ENCODE results near the gene ITFG2.

DNA sequence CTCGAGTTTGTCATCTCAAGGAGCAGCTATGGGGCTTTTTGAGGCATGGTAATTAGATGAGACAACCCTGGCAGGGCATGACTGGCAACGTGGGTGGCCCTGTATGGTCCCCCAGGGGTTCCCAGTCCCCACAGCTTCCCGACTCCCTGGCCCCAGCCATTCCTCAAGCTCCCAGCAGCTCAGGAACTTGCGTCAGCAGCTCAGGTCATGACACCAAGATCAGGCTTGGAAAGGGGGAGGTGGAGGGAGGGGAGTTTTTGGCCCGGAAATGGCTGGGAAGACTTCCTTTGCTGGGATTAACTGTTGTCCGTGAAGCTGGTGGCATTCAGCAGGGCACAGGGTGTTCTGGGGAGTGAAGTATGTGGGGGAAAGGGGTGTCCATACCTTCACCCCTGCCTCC is 32.8 kb downstream of the ITFG2 start:
- TF ChIP-seq, protein P1, sequence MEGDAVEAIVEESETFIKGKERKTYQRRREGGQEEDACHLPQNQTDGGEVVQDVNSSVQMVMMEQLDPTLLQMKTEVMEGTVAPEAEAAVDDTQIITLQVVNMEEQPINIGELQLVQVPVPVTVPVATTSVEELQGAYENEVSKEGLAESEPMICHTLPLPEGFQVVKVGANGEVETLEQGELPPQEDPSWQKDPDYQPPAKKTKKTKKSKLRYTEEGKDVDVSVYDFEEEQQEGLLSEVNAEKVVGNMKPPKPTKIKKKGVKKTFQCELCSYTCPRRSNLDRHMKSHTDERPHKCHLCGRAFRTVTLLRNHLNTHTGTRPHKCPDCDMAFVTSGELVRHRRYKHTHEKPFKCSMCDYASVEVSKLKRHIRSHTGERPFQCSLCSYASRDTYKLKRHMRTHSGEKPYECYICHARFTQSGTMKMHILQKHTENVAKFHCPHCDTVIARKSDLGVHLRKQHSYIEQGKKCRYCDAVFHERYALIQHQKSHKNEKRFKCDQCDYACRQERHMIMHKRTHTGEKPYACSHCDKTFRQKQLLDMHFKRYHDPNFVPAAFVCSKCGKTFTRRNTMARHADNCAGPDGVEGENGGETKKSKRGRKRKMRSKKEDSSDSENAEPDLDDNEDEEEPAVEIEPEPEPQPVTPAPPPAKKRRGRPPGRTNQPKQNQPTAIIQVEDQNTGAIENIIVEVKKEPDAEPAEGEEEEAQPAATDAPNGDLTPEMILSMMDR (IDR thresholded peaks at IDR 0.05; ENCODE audit: low read depth, low read length): no peak
- TF ChIP-seq EZH2phosphoT487 (IDR thresholded peaks at IDR 0.05; ENCODE audit: low read depth): no peak

All from OCI-LY3 (cell line).